RWPE1 (cell line): Measurements from ENCODE around the gene TDRD3.

Source experiments
- CTCF ChIA-PET: fragments of 350-600 bp; sonication (Branson Sonifier 250); formaldehyde crosslinking; extraction: SDS; loops from one replicate; lab custom pipeline; 2021; lab: Yijun Ruan, JAX
- POLR2A ChIA-PET: fragments of 400-600 bp; formaldehyde crosslinking; extraction: SDS; loops from one replicate; lab custom pipeline; 2020; ENCODE audit warnings: antibody characterized with exemption; ENCODE audit not compliant: low non-redundant PET; lab: Yijun Ruan, JAX
- DNase-seq: peaks from one replicate; pipeline ENCODE4 v3.0.0; 2012; ENCODE audit warnings: low spot score
- H3K27ac ChIP-seq: fragments of 450-650 bp; 2 replicates; pipeline ENCODE4 v1.5.1; 2017
- TF ChIP-seq, protein P1 (sequence below): fragments of 450-650 bp; conservative IDR thresholded peaks from 2 replicates; pipeline ENCODE4 v1.5.1; 2017; ENCODE audit warnings: low read depth, mild to moderate bottlenecking

The TDRD3 gene

GRCh38 chr13:60435762-60436374 is 38.8 kb downstream of the TDRD3 start:
- CTCF ChIA-PET: no interaction called here
- TF ChIP-seq, protein P1, sequence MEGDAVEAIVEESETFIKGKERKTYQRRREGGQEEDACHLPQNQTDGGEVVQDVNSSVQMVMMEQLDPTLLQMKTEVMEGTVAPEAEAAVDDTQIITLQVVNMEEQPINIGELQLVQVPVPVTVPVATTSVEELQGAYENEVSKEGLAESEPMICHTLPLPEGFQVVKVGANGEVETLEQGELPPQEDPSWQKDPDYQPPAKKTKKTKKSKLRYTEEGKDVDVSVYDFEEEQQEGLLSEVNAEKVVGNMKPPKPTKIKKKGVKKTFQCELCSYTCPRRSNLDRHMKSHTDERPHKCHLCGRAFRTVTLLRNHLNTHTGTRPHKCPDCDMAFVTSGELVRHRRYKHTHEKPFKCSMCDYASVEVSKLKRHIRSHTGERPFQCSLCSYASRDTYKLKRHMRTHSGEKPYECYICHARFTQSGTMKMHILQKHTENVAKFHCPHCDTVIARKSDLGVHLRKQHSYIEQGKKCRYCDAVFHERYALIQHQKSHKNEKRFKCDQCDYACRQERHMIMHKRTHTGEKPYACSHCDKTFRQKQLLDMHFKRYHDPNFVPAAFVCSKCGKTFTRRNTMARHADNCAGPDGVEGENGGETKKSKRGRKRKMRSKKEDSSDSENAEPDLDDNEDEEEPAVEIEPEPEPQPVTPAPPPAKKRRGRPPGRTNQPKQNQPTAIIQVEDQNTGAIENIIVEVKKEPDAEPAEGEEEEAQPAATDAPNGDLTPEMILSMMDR: no peak
- POLR2A ChIA-PET: no interaction called here
- no peak overlapping the region for H3K27ac ChIP-seq
- no peak for DNase-seq

GRCh38 chr13:60439201-60439600 is 42.2 kb downstream of the TDRD3 start:
- H3K27ac ChIP-seq: no peak overlapping the region
- no peak for DNase-seq
- ChIA-PET CTCF (no interaction called here), POLR2A (no interaction called here)
- TF ChIP-seq, protein P1: no peak

GRCh38 chr13:60441761-60442160 is 44.7 kb downstream of the TDRD3 start:
- DNase-seq: no peak

GRCh38 chr13:60448907-60449510 is 52.0 kb downstream of the TDRD3 start:
- TF ChIP-seq, protein P1: peak; percentile 81
- DNase-seq: peak; percentile 44
- CTCF ChIA-PET: interaction anchor here (0.5 to 1.0 kb wide), 7 partner anchors 57 to 1877 kb away, joined by 3 to 5 read pairs (median 4); no protein-coding TSS in a partner anchor
- POLR2A ChIA-PET: no interaction called here
- no peak overlapping the region for H3K27ac ChIP-seq

More at GRCh38 chr13:60441761-60442160, 44.7 kb downstream of the TDRD3 start:
- CTCF ChIA-PET: interaction anchor here (0.6 to 0.7 kb wide), 2 partner anchors 248 to 1461 kb away, joined by 3 read pairs; no protein-coding TSS in a partner anchor
- TF ChIP-seq, protein P1: no peak
- no peak overlapping the region for H3K27ac ChIP-seq
- POLR2A ChIA-PET: no interaction called here

- ChIA-PET POLR2A (no interaction called here), CTCF (interaction anchor here (0.7 kb wide), 1 partner anchor 65 kb away, joined by 3 read pairs; no protein-coding TSS in a partner anchor)
- no peak overlapping the region for H3K27ac ChIP-seq
- DNase-seq: no peak
- TF ChIP-seq, protein P1: no peak
Observed at GRCh38 chr13:60453490-60453889, 56.5 kb downstream of the TDRD3 start.

DNA sequence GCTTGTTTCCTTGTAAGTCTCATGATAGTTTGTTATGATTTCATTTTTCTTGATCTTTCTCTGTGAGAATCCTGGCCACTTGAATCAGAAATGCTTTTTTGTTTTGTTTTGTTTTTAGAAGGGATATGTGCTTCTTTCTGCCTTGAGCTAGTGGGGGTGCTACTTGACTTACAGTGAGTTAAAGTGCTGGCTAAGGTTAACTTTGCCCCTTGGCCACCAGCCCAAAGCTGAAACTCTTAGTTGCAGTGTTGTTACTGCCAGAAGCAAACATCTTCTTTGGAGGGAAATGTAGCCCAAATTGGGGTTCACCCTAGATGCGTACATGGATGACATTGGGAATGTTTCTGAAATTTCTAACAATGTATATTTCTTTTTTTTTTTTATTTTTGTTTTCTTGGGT is 57.4 kb downstream of the TDRD3 start:
- ChIA-PET CTCF (no interaction called here), POLR2A (no interaction called here)
- DNase-seq: no peak
- H3K27ac ChIP-seq: no peak overlapping the region
- TF ChIP-seq, protein P1: no peak
